Ovary (tissue), 9 donors: Measurements from ENCODE around the gene ABCC1. TPM values are rescaled to one million over a fixed set of nuclear protein-coding genes. Genes with fewer than 3 reads are reported as not detected.
"Not testable (repeated sequence)": the region's sequence is repeated elsewhere in the genome, so short reads cannot be mapped to it uniquely, and the experiment has no call there.

ENCODE experiments used
- DNase-seq, 5 donors: peaks; one replicate each; pipeline ENCODE4 v3.0.0-alpha.2; 2019 to 2020
- H3K27ac ChIP-seq, 2 donors: fragments of 200-600 bp; one replicate each; pipeline versions ENCODE4 v1.5.1 to v1.8.0; 2019 to 2022
- H3K27me3 ChIP-seq: fragments of 200-600 bp; one replicate; pipeline ENCODE4 v1.8.0; 2022
- H3K36me3 ChIP-seq: fragments of 200-600 bp; sonication (generic); one replicate; pipeline ENCODE4 v1.5.1; 2019
- H3K4me1 ChIP-seq: one replicate; pipeline ENCODE4 v1.8.1; 2013; ENCODE audit warnings: mild to moderate bottlenecking, moderate library complexity; ENCODE audit not compliant: insufficient read depth
- H3K4me3 ChIP-seq: fragments of 200-600 bp; sonication (generic); one replicate; pipeline ENCODE4 v1.5.1; 2017
- H3K9me3 ChIP-seq, 2 donors: fragments of 200-600 bp in 1 of 2; sonication (generic) in 1 of 2; one replicate each; pipeline versions ENCODE4 v1.5.1 to v1.8.1; 2013 to 2019; ENCODE audit warnings: mild to moderate bottlenecking in 1 of 2, moderate library complexity in 1 of 2
- CTCF ChIP-seq, 3 donors: fragments of 450-650 bp in 2 of 3; fragments of 200-600 bp in 1 of 3; IDR thresholded peaks; one replicate each; pipeline versions ENCODE4 v1.5.1 to v1.8.0; 2016 to 2022; ENCODE audit warnings: antibody characterized with exemption in 3 of 3, mild to moderate bottlenecking in 1 of 3
- EP300 ChIP-seq: sonication (generic); formaldehyde crosslinking; IDR thresholded peaks from one replicate; pipeline ENCODE4 v1.6.1; 2017; ENCODE audit warnings: antibody characterized with exemption
- POLR2A ChIP-seq: fragments of 450-650 bp; IDR thresholded peaks from one replicate; pipeline ENCODE4 v1.6.1; 2017; ENCODE audit warnings: antibody characterized with exemption, mild to moderate bottlenecking, moderate library complexity
- WGBS, 3 donors: extraction: QIAGEN DNeasy Blood & Tissue Kit in 1 of 3; methylation state at CpG; one replicate each; pipeline versions ENCODE4 v1.1.5 to v1.1.7; 2013 to 2017; 5-methylcytosine and 5-hydroxymethylcytosine counted together
- intact Hi-C, 4 donors: fragments of 100-400 bp; cut with DNase I; formaldehyde crosslinking; loops; one replicate each; pipeline versions ENCODE4 v1.11.0 to v1.15.1; 2022 to 2023
- polyA plus RNA-seq, 2 donors: library from polyadenylated mRNA; stranded (reverse); fragments of 200-250 nt in 1 of 2; fragments of 350-450 nt in 1 of 2; fragmentation: Illumina TruSeq in 1 of 2; extraction: RNeasy Lipid Tissue Mini Kit (QIAGEN cat#74804) in 1 of 2; gene quantifications; one replicate each; pipeline ENCODE4 v1.2.3, GENCODE V29; 2013 to 2014
- total RNA-seq, 7 donors: library from RNA; depleted of rRNA in 2 of 7; stranded (reverse); fragments of >200 nt in 2 of 7; fragmentation: NEBNext Ultra II Directional in 3 of 7; extraction: Animal tissue kit (Norgen Biotek cat#: 25700) in 3 of 7; gene quantifications; one replicate each; pipeline versions ENCODE4 v1.1.0 to v1.2.4, GENCODE V29; 2016 to 2023
- donor health status: DM: no; HTN: no; CAD: no; lungs with moderate emphysema.
- donor health status: DM: no; HTN: no; CAD: no.
- donor health status: Bipolar disorder and iron deficiency.
- donor health status: DM: yes; HTN: yes; CAD: no.
- donor health status: DM: no; HTN: no; CAD: no.
- donor health status: DM: yes; HTN: yes; CAD: no.

The ABCC1 gene
- total and polyA plus RNA-seq, 9 donors = 10.0 to 31.1 (median 20.9) TPM

- Histone ChIP-seq H3K36me3 (no peaks in the 10 kb centered on the region), H3K27me3 (no peaks in the 10 kb centered on the region), H3K27ac (no peak overlapping the region), H3K4me3 (no peak overlapping the region), H3K4me1 (peaks cover 21% of the 10 kb centered on the region), H3K9me3 (no peaks in the 10 kb centered on the region)
- TF ChIP-seq EP300 = no peak
- TF ChIP-seq CTCF (IDR thresholded peaks at IDR 0.05) = no peak
- TF ChIP-seq POLR2A = no peak
- WGBS, 3 donors = 88 to 94% (median 91%) methylated on average over 17 of the region's 17 CpGs
- DNase-seq = no peak
- intact Hi-C loops = no loop called here
These were observed 198.0 kb downstream of the ABCC1 start for GRCh38 chr16:16147316-16147999.

- DNase-seq, intact Hi-C loops: not testable (repeated sequence)
- WGBS, 3 donors = 45 to 63% (median 48%) methylated on average over 15 of the region's 15 CpGs
These were observed 198.7 kb downstream of the ABCC1 start for GRCh38 chr16:16148000-16148599.

GRCh38 chr16:16148755-16149154 is 199.3 kb downstream of the ABCC1 start:
- intact Hi-C loops = no loop called here
- Histone ChIP-seq H3K36me3 (no peaks in the 10 kb centered on the region), H3K4me1 (peaks cover 21% of the 10 kb centered on the region), H3K9me3 (no peaks in the 10 kb centered on the region), H3K27me3 (no peaks in the 10 kb centered on the region), H3K27ac (no peak overlapping the region), H3K4me3 (no peak overlapping the region)
- TF ChIP-seq CTCF (IDR thresholded peaks at IDR 0.05) (no peak), POLR2A (no peak), EP300 (no peak)
- peak in 1 of 5 donors; percentile 54 for DNase-seq
- WGBS, 3 donors = 21 to 50% (median 38%) methylated on average over 9 of the region's 9 CpGs

More at GRCh38 chr16:16148000-16148599, 198.7 kb downstream of the ABCC1 start:
- H3K36me3 ChIP-seq, H3K9me3 ChIP-seq, H3K4me3 ChIP-seq, H3K27me3 ChIP-seq, H3K27ac ChIP-seq: not testable (repeated sequence)
- peaks cover 21% of the 10 kb centered on the region for H3K4me1 ChIP-seq

GRCh38 chr16:16149710-16150116 is 200.3 kb downstream of the ABCC1 start:
- H3K4me3 ChIP-seq = no peak overlapping the region
- DNase-seq = no peak
- no peaks in the 10 kb centered on the region for H3K27me3 ChIP-seq
- intact Hi-C loops = no loop called here
- peaks cover 21% of the 10 kb centered on the region for H3K4me1 ChIP-seq
- H3K9me3 ChIP-seq = no peaks in the 10 kb centered on the region
- H3K27ac ChIP-seq = peak overlapping the region in 1 of 2 donors; percentile 70
- TF ChIP-seq CTCF (IDR thresholded peaks at IDR 0.05) = no peak
- no peak for TF ChIP-seq EP300
- no peak for TF ChIP-seq POLR2A
- 39 to 42% (median 41%) methylated on average over 10 of the region's 10 CpGs for WGBS, 3 donors
- no peaks in the 10 kb centered on the region for H3K36me3 ChIP-seq
